NCI-H2029 treated with DMSO at 0.1 percent for 48 hours (cell line): Measurements from ENCODE around the gene MS4A4E.
"Not testable (repeated sequence)": the region's sequence is repeated elsewhere in the genome, so short reads cannot be mapped to it uniquely, and the experiment has no call there.

Source experiments
- DNase-seq: peaks from one replicate; lab custom pipeline; 2025; lab: John Stamatoyannopoulos, UW

Gene MS4A4E

DNA sequence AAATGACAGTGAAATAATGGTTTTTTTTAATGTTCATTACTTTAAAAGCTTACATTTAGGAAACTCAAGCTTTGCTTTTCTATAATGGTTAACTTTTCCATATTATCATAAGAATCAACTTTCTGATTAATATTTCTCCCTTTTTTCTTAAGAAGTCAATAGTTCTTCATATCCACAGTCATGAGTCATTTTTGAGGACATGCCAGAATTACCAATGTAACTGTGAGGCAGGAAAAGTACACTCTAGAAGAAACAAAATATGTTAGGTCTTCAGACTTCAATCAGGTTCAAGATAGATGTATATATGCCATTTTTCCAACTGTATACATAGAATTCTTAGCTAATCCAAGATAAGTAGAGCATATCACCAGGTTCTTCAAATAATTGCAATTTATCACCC lies 70.9 kb downstream of the MS4A4E start:
- DNase-seq: no peak

DNA sequence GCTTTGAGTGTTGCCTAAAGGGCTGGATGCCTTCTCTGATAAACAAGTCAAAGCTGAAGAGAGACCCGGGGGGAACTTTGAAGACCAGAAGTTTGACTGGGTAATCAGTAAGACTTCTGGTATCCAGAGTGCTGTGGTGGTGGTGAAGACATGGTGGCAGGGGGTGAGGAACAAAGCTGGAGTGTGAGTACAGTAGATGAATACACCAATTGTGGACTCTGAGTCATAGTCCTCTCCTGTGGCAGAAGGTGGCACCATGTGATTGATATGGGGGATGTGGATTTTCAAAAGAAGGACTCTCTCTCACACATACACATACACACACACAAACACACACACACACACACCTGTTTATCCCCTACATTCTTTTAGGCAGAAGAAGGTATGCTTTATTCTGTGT lies 72.4 kb downstream of the MS4A4E start:
- DNase-seq: peak; percentile 15

DNA sequence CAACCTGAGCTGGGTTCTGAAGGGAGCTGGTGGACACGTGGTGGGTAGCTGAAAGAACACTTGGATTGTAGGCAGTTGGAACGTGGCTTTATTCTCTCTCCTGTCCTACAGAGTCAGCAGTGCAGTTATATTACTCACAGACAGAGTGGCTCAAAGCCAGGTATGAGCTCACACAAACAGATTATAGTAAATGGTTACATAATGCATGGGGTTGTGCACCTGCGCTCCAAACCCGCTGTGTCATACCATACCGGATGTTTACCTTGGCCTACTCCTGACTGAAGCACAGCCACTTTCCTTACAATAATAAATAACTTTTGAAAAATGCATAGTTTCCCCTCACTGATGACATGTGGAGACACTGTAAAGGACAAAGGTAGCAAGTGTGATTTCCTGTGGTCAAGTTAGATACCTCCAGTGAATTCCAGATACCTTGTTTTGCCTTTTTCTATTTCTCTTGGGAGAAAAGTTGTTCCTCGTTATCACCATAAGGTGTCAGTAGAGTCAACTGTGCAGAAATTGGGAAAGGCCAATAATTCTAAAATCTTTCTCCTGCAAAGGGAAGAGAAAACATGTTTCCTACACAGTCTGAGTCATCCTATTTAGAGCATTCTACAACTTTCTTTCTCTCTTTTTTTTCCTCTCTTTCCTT lies 73.5 kb downstream of the MS4A4E start:
- peak; percentile 93 for DNase-seq

DNA sequence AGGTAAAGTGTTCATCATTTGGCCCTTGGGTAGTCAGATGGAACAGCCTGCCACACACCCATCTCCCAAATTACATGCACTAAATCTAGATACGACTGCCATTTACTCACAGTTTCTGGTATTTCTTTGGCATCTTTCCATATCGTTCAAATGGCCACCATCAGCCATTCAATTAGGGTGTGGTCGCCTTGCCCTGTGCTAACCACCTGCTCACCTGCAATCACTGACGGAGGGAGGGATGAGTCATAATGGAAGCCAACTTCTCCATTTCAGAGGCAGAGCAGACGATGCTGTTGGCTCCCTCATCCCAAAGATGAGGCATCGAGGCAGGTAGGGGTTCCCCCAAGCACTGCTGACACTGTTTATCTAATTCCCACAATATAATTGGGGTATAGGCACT lies 74.6 kb downstream of the MS4A4E start:
- no peak for DNase-seq

DNA sequence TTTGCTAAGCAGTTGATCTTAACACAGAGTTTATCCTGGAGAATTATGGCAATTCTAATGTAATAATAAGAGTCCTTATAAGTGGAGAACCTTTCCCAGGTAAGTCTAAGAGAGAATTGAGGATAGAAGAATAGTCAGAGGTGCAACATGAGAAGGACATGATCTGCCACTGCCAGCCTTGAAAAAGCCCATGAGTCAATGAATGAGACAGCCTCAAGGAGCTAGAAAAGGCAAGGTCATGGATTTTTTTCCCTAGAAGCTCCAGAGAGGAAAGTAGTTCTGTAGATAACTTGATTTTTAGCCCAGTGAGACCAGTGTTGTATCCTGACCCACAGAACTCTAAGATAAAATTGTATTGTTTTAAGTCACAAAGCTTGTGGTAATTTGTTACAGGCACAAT lies 77.0 kb downstream of the MS4A4E start:
- no peak for DNase-seq

DNA sequence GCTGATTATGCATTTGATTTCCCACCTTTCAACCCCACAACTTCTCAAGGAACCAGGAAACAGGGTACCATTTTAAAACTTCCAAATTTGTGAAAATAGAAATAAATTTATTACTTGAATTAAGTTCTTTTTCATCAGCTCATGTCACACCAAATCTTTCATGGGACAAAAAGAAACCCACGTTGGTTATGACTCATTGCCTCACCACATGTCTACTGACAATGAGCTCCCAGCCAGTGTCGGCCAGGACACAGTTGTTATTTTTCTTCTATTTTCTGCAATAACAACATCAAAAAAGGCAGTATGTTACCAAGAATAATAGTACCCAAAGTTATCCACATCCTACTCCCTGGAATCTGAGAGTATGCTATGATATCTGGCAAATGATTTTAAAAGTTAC lies 77.4 kb downstream of the MS4A4E start:
- DNase-seq: no peak

DNA sequence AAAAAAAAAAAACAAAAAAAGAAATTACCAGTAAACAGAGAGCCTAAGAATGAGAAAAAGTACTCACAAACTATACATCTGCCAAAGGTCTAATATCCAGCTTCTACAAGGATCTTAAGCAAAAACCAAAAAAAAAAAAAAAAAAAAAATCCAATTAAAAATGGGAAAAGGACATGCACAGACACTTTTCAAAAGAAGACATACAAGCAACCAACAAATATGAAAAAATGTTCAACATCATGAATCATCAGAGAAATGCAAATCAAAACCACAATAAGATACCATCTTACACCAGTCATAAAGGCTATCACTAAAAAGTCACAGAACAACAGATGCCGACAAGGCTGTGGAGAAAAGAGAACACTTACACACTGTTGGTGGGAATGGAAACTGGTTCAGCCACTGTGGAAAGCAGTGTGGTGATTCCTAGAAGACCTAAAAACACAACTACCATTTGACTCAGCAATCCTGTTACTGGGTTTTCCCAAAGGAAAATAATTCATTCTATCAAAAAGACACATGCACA lies 78.3 kb downstream of the MS4A4E start:
- no peak for DNase-seq

DNA sequence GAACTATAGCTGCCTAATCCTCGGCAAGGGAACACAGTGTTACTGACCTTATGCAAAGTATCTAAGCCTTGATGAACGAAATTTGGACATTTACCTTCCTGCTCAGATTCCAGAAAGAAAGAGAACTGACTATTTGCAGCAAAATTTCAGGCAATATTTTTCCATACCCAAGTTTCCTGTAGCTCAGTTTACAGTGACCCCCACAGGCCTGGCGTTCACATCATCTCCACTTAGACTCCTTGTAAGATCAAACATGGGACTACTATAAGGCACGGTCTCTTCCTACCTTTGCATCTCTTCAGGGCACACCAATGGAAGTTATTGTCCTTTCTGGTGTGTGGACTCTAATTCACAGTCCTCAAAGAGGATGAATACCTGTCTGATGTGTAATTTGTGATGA lies 81.2 kb downstream of the MS4A4E start:
- DNase-seq: no peak

DNA sequence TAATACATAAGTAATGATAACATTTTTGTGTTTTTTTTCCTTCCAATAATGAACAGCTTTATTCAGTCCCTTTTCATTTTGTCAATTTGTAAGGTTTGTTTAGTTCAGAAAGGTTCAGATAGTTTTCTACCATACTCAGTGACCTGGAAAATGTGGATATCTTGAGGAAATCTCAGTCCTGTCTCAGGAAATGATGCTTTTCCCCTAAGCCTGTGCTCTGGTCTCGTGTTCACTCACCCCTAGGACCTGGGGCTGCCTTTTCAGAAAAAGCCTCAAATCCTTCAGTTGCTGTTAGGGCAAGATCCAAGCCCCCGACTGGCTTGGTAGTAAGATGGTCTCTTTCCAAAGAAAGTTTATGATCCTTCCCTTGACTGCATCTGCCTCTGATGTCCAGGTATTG lies 81.8 kb downstream of the MS4A4E start:
- DNase-seq: no peak

DNA sequence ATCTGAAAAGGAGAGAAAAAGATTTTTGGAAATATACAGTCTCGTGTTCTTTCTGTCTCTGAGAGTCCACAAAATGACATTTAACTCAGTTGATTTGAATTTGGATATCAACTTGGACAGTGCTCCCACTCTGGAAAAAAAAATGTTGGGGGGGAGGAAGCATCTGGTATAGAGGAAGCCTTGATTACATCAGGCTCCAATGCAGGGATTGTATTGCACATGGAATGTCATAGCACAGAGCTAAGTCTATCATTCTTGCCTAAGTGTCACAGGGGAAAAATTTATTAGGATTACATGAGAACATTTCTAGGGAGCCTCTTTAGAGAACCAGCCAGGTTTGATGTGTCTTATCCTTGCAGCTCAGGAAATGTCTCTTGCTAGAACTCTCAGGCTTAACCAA lies 83.1 kb downstream of the MS4A4E start:
- DNase-seq: no peak

DNA sequence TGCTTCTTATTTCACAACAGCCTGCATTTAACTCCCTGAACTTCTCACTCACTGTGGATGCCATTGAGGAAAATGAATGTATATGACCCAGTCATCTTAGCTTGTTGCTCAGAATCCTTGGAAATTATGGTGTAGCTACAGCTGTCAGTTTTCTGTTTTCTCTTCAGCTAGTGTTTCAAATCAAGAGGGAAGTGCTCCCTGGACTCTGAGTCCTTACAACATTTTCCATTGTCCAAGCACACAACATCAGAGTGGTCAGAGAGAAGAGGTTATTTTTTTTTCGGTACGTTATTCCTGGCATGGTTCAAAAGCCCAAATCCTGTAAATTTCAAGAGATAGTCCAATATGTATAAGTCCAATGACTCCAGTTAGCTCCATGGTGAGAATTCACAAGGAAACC lies 83.7 kb downstream of the MS4A4E start:
- no peak for DNase-seq

DNA sequence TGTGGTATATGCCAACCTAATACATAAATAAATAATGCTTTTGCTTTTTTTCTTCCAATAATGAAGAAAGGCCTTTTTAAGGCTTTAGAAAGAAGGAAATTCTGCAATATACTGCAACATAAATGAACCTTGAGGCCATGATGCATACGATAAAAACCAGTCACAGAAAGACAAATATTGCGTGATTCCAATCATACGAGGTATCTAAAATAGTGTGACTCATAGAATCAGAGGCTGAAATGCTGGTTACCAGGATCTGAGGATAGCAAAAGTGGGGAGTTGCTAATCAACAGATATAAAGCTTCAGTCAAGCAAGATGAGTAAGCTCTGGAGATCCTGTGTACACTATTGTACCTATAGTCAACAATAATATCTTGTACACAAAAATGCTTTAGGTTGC lies 84.3 kb downstream of the MS4A4E start:
- no peak for DNase-seq

DNA sequence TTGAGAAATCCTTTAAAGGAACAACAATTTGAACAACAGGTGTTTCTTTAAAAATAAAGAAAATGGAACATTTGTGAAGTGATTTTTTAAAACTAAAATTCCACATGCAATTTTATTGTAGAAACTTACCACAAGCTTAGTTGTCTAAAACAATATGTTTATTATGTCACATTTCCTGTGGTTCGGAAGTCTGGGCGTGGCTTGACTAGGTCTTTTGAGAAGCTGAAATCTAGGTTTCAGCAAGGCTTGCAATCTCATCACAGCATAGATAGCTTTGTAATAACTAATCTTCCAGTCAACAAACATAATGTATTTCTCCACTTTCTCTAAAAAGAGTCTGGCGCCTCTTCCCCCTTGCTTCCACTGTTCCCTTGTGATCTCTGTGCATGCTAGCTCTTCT lies 87.0 kb downstream of the MS4A4E start:
- no peak for DNase-seq

DNA sequence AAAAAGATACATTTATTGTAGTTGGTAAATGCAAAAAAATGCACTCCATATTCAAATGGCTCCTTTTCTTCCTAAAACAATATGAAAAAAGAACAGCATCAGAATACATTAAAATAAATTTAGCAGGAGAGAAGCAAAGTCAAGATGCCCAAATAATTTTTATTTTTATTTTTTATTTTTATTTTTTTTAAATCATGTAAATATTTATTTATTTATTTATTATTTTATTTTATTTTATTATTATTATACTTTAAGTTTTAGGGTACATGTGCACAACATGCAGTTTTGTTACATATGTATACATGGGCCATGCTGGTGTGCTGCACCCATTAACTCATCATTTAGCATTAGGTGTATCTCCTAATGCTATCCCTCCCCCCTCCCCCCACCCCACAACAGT lies 90.2 kb downstream of the MS4A4E start:
- DNase-seq: not testable (repeated sequence)

DNA sequence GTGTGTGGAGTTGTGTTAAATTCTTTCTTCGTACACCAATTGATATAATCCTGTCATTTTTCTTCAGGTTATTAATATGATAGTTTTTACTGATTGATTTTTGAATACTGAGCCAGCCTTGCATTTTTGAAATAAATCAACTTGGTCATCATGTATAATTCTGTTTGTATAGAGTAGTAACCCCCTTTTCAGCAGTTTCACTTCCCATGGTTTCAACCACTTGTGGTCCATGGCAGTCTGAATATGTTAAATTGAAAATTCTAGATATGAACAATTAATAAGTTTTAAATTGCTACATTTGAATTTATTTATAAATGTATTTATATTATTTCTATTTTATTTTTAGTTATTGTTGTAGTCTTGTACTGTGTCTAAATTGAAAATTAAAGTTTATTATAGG lies 92.7 kb downstream of the MS4A4E start:
- no peak for DNase-seq
